Skeletal muscle cell (primary cell): ENCODE measurements around the gene DAB1.

Source experiments
- DNase-seq: peaks from one replicate; pipeline ENCODE4 v3.0.0-alpha.2; 2010; ENCODE audit warnings: low read depth
- H3K4me3 ChIP-seq: 2 replicates; pipeline ENCODE4 v1.5.1; 2011; ENCODE audit warnings: low read depth, mild to moderate bottlenecking, control low read depth, low read length, moderate library complexity

DAB1 gene

GRCh38 chr1:57024855-57025254, 399.0 kb downstream of the DAB1 start:
- no peak overlapping the region for H3K4me3 ChIP-seq
- no peak for DNase-seq

DNA sequence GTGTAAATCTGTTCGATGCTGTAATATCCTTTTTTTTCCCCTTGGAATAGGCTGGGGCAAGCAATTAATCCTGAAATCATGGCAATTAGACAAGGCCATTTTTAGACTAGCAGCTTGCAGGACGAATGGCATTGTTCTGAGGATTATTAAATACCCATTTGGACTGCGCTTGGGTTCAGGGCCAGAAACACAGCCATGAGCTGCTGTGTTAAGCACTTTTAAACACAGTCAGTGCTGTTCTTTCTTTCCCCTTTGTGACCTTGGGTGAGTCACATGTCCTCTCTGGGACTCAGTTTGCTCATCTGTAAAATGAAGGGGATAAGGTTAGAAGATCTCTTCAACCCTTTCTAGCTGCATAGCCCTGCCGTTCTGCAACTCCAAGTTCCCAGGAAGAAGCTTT, 399.4 kb downstream of the DAB1 start:
- no peak overlapping the region for H3K4me3 ChIP-seq
- DNase-seq = no peak

DNA sequence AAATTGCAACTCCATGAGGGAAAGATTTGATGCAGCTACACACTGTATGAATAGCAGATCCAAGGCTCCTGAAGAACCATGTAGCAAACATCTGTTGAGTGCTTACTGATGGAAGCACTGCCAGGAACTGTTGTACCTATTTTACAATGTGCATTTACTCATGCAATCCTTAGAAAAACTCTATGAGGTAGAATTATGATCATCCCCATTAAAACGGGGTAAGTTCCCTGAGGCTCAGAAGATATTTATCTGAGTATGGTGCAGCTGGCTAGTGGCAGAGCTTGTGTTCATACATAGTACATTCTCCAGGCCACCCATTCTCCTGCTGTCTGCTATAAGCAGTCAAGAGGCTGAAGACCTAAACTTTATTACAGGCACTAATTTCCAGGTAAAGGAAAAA, 403.6 kb downstream of the DAB1 start:
- no peak overlapping the region for H3K4me3 ChIP-seq
- no peak for DNase-seq

DNA sequence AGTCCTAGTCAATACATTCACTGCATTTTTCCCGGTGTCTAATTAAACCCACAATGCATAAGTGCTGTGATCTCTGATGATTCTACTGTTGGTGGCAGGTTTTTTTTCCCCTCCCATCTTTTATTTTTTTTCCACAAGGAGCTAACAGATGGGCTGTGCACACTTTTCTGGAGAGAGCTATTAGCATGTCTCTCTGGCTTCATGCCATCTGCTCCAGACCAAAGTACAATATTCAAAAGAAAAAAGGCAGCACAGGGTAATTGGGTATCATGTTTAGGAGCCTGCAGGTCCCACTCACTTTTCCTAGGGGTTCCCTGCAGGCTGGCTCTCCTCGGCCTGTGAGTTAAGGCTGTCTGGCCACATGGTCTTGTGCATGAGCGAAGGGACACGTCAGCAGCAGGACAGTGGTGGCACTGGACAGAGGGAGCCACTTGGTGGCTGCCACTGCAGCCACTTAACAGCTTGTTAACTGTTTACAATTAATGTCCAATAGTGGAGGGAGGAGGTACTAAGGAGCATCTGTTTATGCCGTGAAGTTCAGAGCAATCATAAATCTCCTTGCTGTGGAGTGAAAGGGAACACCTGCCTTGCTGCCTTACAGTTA, 404.5 kb downstream of the DAB1 start:
- DNase-seq = no peak
- no peak overlapping the region for H3K4me3 ChIP-seq

DNA sequence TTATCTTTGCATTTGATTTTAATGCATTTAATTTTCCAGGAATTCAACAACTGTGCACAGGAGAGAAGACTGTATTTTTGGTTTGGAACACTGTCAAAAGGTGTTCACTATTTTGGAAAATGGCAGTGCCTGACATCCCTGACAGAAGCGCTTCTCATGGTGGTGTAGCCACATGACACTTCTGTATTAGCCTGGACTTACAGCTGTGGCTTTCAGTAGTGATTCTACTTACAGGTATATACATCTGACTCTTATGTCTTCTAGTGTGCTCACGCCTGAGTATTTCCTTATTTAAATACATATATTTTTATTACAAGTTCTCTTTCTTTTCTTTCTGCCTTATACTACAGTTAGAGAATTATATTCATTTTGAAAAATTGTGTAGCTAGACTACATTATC, 405.7 kb downstream of the DAB1 start:
- no peak for DNase-seq
- H3K4me3 ChIP-seq = no peak overlapping the region

- no peak overlapping the region for H3K4me3 ChIP-seq
- DNase-seq = no peak
These were observed 406.1 kb downstream of the DAB1 start for GRCh38 chr1:57017717-57018116.

DNA sequence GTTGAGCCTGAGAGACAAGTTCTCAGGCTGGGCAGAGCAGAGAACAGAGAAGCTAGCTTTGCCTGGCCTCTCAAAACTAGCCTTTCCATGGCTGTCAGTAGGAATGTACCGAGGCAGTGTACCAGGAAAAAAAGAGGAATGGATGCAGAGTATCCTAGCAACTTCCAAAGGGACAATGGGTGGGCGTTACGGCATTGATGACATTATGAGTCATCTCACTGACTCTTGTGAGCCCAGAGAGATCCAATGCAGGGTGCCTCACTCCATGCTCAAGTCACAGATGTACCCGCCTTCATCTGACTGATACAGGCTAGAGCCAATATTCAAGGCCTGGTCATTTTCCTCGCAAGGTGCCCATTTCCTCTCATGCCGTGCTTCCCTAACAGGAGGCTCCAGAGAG, 406.7 kb downstream of the DAB1 start:
- no peak overlapping the region for H3K4me3 ChIP-seq
- no peak for DNase-seq

GRCh38 chr1:57015071-57015470, 408.8 kb downstream of the DAB1 start:
- DNase-seq = no peak
- H3K4me3 ChIP-seq = no peak overlapping the region

GRCh38 chr1:57013522-57013921, 410.3 kb downstream of the DAB1 start:
- no peak for DNase-seq
- no peak overlapping the region for H3K4me3 ChIP-seq

GRCh38 chr1:57012315-57012714, 411.5 kb downstream of the DAB1 start:
- DNase-seq = no peak
- H3K4me3 ChIP-seq = no peak overlapping the region

- no peak overlapping the region for H3K4me3 ChIP-seq
- no peak for DNase-seq
These were observed 413.3 kb downstream of the DAB1 start for GRCh38 chr1:57010511-57010910.

DNA sequence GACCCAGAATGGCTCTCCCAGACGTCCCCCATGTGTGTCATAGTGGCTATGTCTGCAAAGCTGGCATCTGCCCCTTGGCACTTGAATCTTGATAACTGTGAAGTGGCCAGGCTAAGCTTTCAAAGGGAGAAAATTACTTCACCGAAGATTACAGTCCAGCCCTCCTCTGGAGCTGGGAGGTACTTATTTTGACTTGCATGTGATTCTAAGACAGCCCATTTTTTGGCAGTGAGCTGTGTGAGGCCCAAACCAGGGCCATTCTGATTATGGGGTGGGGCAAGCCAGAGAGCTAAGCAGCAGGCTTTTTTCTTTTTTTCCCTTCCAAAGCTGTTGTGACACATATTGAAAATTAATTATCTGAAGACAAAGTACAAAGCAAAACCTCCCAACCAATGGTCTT, 415.9 kb downstream of the DAB1 start:
- no peak for DNase-seq
- H3K4me3 ChIP-seq = no peak overlapping the region

DNA sequence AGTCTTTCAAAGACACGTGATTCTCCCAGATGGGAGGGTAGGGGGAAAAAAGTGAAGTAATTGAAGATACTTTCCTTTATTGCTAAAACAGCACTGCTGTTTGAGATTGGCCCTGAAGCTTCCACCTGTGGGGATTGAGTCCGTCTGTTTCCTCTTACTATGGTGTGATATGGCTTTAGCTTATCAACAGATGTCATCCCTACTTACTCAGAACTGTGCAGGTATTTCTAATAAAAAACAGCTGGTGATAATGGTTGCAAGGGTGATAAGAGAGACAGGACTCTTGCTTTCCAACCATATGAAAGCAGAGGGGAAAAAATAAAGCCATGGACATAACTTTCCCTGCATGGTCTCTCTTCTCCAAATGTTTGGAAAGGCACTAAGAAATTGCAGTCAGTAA, 416.4 kb downstream of the DAB1 start:
- DNase-seq = no peak
- no peak overlapping the region for H3K4me3 ChIP-seq

DNA sequence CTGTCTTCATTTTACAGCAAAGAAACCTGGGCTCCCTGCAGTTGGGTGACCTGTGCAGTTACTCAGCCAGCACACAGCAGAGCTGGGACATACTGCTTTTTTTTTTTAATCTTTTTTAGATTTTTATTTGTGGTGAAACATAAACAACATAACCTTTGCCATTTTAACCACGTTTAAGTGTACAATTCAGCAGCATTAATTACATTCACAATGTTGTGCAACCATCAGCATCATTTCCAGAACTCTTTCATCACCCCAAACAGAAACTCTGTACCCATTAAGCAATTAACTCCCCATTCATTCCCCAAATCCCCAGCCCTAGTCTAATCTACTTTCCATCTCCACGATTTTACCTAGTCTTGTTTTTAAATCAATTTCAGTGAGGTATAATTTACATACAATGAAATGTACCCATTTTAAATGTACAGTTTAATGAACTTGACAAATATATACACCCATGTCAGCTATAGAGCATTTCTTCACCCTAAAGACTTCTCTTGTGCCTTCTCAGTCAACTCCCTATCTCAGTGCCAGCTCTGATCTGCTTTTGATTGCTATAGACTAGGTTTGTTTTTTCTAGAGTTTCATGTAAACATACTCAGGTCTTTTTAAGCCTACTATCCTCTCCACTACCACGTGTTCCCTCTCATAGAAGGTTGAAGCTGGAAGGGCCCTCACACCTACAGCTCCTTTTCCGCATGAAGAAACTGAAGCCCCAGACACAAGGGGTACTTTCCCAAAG, 420.3 kb downstream of the DAB1 start:
- no peak for DNase-seq
- no peak overlapping the region for H3K4me3 ChIP-seq

- DNase-seq = no peak
- H3K4me3 ChIP-seq = no peak overlapping the region
These were observed 428.3 kb downstream of the DAB1 start for GRCh38 chr1:56995414-56996100.

DNA sequence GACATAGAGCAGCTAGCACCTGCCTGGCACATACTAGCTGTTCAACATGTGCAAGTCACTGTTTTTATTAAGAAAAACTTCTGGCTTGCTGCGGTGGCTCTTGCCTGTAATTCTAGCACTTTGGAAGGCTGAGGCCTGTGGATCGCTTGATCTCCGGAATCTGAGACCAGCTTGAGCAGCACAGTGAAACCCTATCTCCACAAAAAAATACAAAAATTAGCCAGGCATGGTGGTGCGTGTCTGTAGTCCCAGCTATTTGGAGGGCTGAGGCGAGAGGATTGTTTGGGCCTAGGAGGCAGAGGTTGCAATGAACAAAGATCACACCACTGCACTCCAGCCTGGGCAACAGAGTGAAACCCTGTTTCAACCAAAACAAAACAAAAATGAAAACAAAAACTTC, 430.4 kb downstream of the DAB1 start:
- no peak overlapping the region for H3K4me3 ChIP-seq
- DNase-seq = no peak

DNA sequence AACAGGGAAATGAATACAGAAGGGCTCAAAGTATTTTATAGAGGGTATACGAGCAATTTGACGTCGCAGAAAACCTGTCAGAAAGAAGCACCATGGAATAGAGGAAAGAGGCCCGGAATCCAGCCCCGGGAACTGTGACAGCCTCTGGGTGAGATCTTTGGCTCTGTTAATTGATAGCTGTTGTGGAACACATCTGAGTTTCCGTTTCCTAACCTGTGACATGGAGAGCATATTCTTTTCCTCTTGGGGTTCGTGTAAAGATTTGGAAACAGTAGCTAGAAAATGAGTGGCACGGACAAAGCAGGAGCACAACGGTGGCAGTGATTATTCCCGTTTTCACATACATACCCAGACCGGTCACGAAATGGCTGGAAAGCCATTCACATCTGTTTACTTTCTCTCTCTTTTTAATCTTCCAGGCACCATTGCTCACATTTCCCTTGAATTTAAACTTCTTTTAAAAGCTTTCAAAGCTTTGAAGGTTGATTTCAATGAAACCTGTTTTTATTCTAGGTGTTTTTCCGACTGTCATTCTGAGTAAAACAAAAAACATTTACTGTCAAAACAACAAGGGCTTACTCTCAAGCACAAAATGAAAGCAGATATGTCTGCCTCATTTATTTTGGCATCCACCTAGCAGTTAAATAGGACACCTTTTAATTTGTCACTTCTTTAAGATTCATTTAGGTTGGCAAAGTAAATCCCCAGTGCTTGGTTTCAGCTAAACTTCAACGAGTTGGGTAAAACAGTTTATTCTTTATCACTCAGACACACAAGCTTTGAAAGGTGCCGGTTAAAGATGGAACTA, 431.3 kb downstream of the DAB1 start:
- DNase-seq = no peak
- H3K4me3 ChIP-seq = no peak overlapping the region

DNA sequence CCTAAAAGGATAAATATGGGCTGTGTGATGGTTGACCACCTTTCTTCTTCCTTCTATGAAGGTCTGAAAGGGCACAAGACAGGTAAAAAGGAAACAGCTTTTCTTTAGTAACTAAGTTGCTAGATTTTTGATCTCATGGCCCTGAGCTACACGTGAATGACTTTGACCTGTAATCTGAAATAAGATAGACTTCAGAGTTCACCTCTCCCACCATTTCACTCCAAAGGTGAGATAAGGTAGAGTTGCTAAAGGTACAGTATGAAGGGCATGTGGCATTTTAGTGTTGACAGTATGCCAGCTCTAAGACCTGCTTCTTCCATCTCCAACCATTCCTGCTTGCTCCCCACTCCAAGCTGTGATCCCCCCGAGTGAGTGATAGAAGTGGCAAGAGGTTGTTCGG, 432.3 kb downstream of the DAB1 start:
- H3K4me3 ChIP-seq = no peak overlapping the region
- no peak for DNase-seq

DNA sequence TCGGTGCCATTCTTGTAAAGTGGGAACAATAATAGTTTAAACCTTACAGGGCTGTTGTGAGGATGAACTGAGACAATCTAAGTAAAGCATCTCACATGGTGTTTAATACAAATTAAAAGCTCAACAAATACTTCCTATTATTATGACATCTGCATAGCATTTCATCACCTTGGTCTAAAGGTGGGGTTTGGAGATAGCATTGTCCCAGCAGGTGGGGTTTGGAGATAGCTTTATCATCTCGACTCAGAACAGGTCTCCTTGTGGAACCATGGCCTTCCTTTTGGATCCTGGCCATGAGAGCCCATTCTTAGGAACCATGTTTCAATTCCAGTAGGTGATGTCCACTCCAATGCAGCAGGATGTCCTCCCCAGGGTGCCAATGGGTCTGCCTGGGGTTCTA, 437.5 kb downstream of the DAB1 start:
- H3K4me3 ChIP-seq = no peak overlapping the region
- DNase-seq = no peak

GRCh38 chr1:56985857-56986256, 438.0 kb downstream of the DAB1 start:
- H3K4me3 ChIP-seq = no peak overlapping the region
- DNase-seq = no peak
